ENCODE data around the gene CNPY1.

Gene CNPY1

DNA sequence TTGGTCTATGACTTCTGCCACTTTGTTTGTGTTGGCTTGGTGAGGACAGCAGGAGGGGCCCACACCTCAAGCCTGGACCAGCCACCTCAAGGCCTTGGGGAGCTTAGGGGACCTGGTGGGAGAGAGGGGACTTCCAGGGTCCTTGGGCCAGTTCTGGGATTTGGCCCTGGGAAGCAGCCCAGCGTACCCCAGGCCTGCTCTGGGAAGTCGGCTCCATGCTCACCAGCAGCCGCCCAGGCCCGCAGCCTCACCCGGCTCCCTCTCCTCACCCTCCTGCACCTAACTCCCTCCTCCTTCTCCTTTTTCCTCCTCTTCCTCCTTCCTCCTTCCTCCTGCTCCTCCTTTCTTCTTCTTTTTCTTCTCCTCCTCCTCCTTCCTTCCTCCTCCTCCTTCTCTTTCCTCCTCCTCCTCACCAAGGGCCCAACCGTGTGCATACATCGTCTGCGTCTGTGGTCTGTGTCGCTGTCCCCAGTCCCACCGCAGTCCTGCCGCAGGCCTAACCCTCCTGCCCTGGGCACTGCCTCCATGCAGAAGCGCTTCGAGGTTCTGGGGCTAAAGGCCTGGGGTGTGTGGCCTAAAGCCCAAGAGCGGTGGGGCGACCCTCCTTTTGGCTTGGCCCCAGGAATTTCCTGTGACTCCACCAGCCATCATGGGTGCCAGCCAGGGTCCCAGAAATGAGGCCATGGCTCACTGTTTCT, 83.1 kb downstream of the CNPY1 start:
- DNase-seq, result no peak

DNA sequence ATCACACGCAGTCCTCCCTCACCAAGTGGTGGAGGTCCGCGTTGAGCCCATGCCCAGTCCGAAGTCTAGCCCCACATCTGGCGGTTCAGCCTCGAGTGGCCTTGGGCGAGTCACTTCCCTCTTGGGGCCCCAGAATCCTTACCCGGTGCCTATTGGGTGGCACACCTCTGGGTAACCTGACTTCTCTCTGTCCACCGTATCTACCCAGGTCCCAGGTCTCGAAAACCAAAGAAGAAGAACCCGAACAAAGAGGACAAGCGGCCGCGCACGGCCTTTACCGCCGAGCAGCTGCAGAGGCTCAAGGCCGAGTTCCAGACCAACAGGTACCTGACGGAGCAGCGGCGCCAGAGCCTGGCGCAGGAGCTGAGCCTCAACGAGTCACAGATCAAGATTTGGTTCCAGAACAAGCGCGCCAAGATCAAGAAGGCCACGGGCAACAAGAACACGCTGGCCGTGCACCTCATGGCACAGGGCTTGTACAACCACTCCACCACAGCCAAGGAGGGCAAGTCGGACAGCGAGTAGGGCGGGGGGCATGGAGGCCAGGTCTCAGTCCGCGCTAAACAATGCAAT, 84.1 kb downstream of the CNPY1 start:
- DNase-seq, result no peak

DNA sequence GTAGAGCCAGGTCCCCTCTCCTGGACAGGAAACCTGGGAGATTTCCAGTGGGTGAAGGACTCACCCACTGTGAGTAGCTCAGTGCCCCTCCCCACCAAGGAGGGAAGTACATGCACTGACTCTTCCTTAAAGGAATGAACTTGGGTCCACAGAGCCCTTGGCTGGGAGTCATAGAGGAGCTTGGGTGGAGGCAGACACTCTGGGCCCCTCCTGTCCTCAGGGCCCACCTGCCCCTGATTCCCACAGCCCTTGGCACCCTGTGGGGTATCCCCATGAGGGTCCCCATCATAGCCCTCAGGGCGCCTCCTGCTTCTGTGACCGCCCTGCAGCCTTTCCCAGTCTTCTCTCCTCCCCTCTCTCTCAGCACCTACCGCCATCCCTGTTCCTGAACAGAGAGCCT, 84.7 kb downstream of the CNPY1 start:
- DNase-seq, result no peak

DNA sequence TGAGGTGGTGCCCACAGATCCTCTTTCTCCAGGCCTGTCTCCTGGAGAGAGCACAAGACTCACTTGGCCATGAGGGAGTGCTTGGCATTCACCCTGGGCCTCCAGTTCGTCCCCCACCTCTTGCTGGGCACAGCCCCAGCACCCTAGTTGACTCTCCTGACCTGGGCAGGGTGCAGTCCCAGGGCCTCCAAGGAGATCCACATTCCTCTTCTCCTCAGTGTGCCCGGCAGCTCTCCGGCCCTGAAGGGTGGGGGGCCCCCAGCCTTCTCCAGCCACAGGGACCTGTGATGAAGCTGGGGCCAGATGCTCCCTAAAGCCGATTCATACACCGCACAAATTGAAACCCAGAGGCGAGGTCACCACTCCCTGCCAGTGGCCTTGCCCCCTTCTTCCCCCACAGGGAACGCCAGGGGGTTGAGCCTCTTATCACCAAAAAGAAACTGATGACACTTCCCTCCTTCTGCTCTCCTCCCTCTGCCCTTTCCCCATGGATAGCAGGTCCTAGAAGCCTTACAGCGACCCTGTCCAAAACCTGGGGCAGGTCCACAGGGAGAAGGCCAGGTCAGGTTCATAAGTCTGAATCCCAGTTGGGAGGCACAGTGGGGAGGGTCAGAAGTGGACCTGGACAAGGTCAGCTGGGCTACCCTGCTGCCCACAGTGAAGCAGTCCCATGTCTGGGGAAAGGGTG, 85.3 kb downstream of the CNPY1 start:
- DNase-seq, result no peak

DNA sequence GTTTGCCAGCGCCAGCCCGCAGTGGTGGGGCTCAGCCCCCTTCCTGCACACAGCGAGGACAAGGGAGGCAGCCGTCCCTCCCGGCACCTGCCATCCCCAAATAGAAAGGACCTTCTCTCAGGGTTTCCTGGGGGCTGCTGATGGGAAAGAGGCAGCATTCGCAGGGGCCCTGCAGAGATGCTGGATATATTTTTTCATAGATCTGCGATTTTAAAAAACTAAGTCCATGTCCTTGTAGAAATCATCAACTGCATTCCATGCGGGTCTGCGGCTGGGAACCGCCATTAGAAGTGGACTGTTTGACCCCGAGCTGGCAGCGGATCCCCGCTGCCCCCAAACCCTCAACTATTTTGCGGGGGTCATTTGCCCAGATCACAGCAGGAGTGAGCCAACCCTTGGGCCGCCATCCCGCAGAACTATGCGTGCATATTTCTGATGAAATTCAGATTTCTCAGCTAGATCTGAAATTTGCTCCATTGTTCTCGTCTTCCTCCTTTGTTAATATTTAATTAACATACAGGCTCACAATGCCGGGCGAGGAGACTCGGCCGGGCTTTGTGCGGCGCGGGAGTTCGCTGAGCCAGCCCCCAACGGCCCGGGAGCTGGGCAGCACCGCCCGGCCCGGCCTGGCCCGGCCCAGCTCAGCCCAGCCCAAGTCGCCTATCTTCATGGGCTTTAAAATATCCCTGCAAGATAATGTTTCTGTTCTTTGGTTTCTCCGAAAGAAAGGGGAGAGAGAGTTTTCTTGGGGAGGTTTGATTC, 86.5 kb downstream of the CNPY1 start:
- no peak for DNase-seq

DNA sequence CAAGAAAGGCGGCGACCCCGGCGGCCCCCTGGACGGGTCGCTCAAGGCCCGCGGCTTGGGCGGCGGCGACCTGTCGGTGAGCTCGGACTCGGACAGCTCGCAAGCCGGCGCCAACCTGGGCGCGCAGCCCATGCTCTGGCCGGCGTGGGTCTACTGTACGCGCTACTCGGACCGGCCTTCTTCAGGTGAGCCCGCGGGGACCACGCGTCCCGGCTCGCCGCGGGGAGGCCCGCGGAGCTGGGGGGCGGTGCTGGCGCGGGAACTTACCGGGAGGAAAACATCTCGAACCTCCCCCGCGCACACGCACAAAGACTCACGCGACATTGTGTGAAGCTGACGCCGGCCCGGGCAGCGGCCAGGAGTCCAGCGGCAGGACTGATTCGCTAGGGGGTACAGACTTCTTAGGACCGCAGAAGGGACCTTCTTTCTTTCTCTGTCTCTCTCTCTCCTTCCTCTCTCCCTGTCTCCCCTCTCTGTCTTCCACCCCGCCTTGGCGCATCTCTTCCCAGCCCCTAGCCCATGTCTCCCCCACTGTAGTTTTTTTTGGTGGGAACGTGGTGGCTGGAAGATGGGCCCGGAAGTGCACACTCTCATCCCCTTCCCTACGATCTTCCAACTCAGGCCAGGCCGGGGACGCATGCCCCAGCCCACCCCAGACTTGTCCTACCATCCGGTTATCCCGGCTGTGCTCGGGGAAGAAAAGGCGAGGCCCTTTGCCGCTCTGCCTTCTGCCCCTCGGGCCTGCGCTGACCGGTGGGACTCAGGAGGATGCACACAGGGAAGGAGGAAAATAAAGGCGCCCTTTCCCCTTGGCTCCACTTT, 87.3 kb downstream of the CNPY1 start:
- no peak for DNase-seq

DNA sequence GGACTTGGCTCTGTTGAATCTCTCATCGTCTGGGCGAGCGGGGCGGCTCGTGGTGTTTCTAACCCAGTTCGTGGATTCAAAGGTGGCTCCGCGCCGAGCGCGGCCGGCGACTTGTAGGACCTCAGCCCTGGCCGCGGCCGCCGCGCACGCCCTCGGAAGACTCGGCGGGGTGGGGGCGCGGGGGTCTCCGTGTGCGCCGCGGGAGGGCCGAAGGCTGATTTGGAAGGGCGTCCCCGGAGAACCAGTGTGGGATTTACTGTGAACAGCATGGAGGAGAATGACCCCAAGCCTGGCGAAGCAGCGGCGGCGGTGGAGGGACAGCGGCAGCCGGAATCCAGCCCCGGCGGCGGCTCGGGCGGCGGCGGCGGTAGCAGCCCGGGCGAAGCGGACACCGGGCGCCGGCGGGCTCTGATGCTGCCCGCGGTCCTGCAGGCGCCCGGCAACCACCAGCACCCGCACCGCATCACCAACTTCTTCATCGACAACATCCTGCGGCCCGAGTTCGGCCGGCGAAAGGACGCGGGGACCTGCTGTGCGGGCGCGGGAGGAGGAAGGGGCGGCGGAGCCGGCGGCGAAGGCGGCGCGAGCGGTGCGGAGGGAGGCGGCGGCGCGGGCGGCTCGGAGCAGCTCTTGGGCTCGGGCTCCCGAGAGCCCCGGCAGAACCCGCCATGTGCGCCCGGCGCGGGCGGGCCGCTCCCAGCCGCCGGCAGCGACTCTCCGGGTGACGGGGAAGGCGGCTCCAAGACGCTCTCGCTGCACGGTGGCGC, 88.1 kb downstream of the CNPY1 start, which contains the start of gene EN2:
TSS of gene EN2 (plus strand) at position 19 of the 767 bp plus-strand sequence. CDS start at position 268, 249 bp downstream.
- no peak for DNase-seq

DNA sequence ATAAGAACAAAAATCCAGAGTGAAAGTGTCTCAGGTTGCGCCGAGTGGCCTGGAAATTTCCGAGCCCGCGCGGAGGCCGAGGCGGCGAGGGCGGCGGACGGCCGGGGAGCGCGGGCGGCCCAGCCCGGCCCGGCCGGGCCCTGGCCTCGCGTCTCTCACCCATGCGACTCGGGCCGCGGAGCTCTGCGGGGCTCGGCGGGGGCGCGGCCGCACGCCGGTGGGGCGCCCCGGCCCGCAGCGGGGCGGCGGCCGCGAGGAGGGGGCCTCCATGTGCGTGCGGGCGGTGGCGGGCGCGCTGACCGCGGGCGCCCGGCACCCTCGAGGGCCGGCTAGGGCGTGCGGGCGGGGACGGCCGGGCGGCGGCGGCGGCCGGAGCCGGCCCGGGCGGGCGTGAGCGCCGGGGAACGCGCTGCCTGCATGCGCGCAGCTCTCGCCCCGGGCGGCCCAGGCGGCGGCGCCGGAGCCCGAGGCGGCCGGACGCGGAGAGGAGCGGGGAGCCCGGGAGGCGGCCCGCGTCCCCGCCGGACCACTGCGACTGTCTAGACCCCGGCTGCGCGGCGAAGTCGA, 88.7 kb downstream of the CNPY1 start:
- no peak for DNase-seq

DNA sequence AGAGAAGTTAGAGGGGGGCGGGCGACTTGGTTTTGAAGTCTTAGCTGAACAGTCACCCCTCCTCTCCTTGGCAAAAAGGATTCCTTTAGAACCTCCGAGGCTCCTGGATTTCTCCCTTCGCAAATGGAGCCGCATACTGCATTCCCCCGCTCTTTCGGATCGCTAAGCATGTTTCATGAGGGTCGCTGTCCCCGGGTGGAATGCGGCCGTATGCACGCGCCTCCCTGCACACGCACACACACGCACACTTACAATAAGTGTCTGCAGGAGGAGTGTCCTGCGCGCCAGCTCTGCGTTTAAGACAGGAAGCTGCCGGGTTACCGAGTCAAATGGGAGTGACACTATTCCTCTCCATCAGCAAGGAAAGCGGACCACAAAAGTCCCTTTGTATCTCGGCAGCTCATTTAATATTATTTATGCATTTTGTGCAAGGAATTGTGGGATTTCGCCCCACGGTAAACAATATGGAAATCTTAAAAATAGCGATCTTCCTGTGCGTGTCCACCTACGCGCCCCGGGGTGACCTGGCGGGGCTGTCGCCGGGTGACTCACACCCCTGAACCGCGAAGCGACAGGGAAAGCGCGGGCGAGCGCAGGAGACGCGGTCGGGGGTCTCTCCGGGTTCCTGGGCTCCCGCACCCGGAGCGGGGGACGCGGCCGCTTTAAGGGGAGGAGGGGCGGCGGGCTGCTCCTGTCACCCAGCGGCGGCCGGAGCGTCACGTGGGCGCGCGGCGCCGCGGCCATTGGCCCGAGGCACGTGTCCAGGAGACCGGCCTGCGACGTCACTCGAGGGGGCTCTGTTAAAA, 89.4 kb downstream of the CNPY1 start:
- DNase-seq, result no peak

DNA sequence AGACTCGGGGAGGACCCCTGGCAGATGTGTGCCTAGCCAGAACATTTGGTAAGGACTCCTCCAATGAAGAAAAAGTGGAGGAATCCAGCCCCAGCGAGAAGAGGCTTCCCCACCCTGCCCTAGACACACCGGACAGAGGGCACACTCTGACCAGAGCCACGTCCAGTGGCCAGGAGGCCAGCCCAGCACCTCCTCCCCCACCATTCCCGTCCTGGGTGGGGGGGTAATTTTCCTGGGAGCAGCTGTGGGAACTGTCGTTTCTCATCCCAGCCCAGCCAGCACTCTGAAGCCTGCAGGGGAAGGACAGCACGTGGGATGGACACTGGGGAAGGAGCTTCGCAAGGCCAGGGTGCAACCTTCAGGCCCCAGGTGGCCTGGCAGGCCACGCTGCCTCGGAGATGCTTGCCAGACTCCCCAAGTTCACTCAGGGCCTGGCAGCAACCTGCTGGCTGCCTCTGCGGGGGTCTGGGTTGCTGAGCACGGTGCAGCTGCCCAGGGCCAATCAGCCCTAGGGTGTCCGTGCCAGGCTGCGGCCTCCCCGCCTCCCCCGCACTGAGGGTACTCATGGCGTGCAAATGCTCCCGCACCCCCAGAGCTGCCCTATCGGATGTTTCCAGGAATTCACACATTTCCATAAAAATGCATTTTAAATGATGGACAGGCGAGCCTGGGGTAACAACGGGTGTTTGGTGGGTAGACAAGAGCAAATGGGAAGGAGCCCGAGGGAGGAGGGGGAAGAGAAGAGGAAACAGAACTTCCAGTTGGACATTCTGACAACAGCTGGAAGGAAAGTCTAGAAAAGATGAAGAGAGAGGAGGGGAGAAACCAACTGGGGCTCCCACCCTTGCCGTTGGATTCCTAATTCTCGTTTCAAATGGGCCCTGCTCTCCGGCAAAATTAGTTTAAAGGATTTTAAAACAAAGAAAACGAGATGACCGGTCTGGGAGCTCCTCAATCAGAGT, 90.3 kb downstream of the CNPY1 start:
- DNase-seq, result no peak

DNA sequence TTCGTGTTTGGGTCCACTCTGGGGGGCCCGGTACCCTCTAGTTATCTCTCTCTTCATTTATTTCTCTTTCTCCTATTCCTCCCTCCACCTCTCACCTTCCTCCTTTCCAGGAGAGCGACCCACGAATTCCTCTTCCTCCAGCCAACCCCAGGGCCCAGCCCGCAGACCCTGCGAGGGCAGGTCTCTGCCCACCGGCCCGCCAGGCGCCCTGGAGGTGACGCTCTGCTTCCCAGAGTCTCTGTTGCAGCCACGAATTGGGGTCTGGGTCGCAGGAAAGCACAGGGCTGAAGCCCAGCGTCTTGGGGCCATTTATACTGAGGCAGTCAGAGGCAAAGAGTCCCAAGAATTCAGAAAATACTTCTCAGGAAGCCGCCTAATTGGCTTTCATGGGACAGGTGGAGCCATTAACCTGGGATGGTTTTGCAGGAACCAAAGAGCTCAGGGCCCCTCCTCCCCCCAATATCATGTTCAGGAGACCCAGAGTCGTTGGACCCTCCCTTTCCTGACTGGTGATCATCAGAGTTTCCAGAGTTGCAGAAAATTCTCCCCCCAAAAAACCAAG, 91.1 kb downstream of the CNPY1 start:
- no peak for DNase-seq

DNA sequence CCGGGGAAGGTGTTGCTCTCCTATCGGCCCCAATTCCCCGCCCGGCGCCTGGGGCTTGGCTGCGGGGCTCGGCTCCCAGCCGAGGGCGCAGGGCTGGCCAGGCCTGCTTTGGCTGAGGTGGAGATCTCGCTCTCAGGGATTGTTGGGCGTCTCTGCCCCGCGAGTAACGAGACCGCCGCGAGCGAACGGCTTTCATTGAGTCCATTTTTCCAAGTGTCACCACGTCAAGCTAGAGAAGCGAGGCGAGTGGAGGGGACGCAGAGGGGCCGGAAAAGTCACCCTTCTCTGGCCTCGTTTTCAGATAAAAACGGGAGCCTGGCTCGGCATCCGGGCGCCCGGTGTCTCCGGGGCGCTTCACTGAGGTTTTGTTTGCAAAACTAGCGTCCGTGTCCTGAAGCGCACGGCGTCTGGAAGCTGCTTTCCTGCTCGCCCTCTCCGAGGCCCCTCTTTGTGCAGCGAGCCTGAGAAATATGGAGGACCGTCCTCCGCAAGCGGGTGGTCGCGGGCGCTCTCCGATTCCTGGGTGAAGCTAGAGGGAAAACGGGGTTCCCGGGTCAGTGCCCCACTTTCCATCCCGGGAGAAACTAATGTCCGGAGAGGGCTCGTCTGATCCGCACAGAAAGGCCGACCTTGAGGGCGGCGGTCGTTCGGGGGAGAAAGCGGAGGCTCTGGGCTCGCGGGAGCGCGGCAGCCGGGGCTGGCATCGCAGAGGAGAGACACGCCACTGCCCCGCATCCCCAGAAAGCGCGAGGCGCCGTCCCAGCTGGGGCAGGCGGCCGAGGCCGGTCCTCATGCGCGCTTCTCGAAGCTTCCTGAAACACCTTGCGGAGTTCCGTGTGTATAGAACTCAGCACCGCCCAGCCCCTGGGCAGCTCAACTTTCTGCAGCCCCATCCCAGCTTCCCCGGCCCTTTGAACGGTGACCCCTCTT, 91.9 kb downstream of the CNPY1 start:
- no peak for DNase-seq

DNA sequence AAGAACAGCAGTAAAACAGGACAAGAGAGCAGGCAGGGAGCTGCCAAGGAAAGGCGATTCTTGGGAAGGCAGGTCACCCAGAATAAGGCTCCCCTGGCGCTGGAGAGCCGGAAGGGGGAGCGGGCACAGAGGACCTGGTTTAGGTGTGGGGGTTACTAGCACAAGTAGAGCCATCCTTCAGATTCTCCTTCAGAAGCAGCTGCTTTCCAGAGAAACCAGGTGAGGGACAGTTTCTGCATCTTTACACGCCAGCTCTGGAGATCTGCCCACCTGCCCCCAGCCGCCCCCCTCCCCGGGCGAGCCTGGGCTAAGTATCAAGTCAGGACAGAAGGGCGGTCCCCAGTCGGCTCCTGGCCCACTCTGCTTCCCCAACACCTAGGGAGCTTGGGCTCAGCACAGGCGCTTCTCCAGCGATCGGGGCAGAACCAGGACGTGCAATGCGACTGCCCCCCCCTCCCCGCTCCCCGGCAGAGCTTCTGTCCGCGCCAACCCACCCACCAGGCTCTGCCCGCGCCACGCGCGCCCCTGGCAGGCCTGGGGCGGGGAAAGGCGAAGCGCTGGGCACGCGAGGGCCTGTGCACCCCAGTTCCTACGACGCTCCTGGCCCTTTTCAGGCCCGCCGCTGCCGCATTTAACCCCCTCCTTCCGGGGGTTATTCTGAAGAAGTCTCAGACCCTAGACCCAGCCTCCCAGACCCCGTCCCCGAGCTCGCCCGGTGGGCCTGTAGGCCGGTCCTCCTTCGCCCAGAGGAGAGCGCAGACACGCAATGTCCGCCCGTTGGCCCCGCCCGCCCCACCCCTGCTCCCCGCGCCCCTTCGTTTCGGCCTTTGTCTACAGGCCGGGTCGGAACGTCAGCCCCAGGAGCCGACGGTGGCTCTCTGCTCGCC, 92.8 kb downstream of the CNPY1 start:
- no peak for DNase-seq

DNA sequence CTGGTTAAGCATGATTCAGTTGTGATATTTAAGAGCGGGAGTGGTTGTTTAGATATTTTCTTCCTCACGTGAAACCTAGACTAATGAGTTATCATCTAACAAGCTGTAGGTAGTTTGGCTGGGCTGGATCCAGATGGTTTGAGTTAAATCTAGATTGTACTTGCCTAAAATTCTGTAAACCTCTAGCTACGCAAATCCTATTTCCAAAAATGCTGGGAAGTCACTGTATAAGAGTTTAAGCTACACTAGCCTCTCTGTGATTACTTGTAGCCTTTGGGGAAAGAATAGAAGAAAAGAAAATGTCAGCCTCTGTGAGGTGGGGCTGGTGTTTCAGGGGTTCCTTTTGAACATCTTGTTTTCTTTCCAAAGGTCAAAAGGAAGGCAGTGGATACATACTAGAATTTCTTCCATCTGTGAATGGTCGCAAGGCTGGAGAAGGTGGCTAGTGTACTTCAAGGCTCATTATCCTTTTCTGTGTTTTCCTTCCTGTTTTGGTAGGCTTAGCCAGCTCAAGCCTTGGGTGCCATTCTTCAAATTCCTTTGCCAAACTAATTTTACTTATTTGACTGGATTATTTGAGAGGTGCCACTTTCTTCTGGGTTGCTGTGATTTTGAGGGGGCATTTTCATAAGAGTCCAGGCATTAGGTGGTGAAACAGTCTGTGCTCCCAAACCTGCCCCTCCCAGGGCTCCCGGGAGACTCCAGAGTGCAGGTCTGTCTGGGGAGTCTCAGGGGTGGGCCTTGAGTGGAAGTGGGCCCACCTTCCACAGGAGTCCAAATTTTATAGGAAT, 93.7 kb downstream of the CNPY1 start:
- no peak for DNase-seq

DNA sequence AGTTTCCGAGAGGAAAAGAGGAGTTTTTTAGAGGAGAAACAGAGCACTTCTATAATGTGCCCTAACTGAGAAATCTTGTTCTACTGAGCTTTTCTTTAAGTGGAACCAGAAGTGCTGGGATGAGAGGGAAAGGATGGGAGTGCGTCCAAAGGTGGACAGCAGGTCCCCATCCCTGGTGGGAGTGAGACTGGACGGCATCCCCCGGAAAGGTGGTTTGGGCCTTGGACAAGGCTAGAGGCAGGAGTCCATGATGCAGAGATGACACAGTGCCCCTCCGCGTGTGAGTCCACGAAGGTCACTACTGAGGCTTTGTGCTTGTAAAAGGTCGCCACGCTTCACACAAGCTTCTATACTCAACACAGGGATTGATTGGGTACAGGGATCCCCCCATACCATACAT, 94.5 kb downstream of the CNPY1 start:
- no peak for DNase-seq
